Stomach (tissue), 4 donors: ENCODE measurements around the gene COL23A1.

Experiments used
- POLR2A ChIP-seq, 4 donors: fragments of 450-650 bp; IDR thresholded peaks; one replicate each; pipeline ENCODE4 v1.6.1; 2016; ENCODE audit warnings: antibody characterized with exemption in 4 of 4, control low read depth in 2 of 4, mild to moderate bottlenecking in 1 of 4, moderate library complexity in 1 of 4
- TF ChIP-seq, protein P1 (sequence below), 7 experiments: fragments of 450-650 bp in 4 of 7; fragments of 200-600 bp in 3 of 7; sonication (generic) in 3 of 7; IDR thresholded peaks; one replicate each; pipeline ENCODE4 v1.5.1; 2016 to 2019; ENCODE audit warnings: antibody characterized with exemption in 7 of 7, control low read depth in 2 of 7, mild to moderate bottlenecking in 1 of 7

DNA sequence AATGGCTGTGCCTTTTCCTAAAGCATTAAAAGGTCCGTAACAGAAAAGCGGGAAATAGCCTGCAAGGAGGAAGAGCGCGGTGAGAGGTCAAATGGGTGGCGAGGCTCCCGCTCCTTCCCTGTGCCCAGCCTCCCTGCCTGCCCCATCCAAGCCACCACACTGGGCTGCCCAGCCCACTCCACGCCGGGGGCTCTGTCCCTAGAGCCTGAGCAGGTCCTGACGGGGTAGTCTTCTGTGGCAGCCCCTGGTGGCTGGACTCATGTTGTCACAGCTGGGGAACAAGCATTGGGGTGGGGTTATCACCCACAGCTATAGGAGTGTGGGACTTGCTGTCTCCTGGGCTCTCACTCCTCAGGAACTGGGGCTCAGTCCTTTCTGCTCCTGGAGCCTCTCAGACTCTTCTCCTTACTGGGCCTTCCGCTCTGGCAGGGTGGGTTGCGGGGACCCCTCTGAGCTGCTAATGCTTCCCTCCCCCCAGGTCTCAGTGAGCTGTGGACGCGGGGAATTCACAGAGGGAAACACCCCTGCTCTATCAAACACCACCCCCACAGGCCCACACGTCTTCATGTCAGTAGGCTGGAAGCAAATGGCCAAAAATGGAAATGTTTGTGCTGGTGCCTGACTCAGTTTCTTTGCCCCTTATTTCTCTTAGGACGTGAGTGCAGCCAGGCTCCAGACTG is 205.2 kb downstream of the COL23A1 start:
- no peak for TF ChIP-seq POLR2A (IDR thresholded peaks at IDR 0.05)
- TF ChIP-seq, protein P1, sequence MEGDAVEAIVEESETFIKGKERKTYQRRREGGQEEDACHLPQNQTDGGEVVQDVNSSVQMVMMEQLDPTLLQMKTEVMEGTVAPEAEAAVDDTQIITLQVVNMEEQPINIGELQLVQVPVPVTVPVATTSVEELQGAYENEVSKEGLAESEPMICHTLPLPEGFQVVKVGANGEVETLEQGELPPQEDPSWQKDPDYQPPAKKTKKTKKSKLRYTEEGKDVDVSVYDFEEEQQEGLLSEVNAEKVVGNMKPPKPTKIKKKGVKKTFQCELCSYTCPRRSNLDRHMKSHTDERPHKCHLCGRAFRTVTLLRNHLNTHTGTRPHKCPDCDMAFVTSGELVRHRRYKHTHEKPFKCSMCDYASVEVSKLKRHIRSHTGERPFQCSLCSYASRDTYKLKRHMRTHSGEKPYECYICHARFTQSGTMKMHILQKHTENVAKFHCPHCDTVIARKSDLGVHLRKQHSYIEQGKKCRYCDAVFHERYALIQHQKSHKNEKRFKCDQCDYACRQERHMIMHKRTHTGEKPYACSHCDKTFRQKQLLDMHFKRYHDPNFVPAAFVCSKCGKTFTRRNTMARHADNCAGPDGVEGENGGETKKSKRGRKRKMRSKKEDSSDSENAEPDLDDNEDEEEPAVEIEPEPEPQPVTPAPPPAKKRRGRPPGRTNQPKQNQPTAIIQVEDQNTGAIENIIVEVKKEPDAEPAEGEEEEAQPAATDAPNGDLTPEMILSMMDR (IDR thresholded peaks at IDR 0.05) = no peak
